HEK293 (cell line): ENCODE measurements around the gene MRPS27.

Experiments
- CTCF ChIA-PET: fragments of 350-600 bp; formaldehyde crosslinking; extraction: SDS; loops from one replicate; lab custom pipeline; 2021; ENCODE audit warnings: antibody characterized with exemption; lab: Yijun Ruan, JAX
- POLR2A ChIA-PET: fragments of 300-600 bp; formaldehyde crosslinking; extraction: SDS; loops from one replicate; lab custom pipeline; 2020; ENCODE audit warnings: antibody characterized with exemption, inconsistent platforms; lab: Yijun Ruan, JAX
- H3K27ac ChIP-seq: fragments of 200-500 bp; sonication (Bioruptor generic); 2 replicates; pipeline ENCODE4 v1.5.1; 2014; ENCODE audit warnings: low read depth, low read length, control low read depth, inconsistent platforms; ENCODE audit errors: extremely low read depth
- H3K36me3 ChIP-seq, 2 experiments: fragments of 200-500 bp in 1 of 2; sonication (Bioruptor generic) in 1 of 2; 1 replicate in 1 of 2; 2 replicates in 1 of 2; pipeline ENCODE4 v1.5.1; 2014 to 2017; ENCODE audit warnings: inconsistent platforms in 2 of 2, low read length in 2 of 2; ENCODE audit not compliant: control insufficient read depth in 2 of 2, insufficient read depth in 1 of 2
- H3K4me1 ChIP-seq: fragments of 200-500 bp; sonication (Bioruptor generic); 2 replicates; pipeline ENCODE4 v1.5.1; 2014; ENCODE audit warnings: mild to moderate bottlenecking, low read length, inconsistent platforms; ENCODE audit not compliant: control insufficient read depth, insufficient read depth
- H3K4me3 ChIP-seq: 2 replicates; pipeline ENCODE4 v1.5.1; 2011; ENCODE audit warnings: low read depth, mild to moderate bottlenecking, control low read depth, low read length, moderate library complexity
- H3K9me3 ChIP-seq: fragments of 200-500 bp; sonication (Bioruptor generic); 2 replicates; pipeline ENCODE4 v1.5.1; 2014; ENCODE audit warnings: low read depth, low read length, inconsistent platforms; ENCODE audit not compliant: control insufficient read depth, insufficient read depth
- CTCF ChIP-seq: fragments of 450-650 bp; formaldehyde crosslinking; IDR thresholded peaks from 2 replicates; pipeline ENCODE4 v1.5.1; 2016; ENCODE audit warnings: missing biosample characterization, missing genetic modification characterization
- HOXA7 ChIP-seq: sonication (generic); formaldehyde crosslinking; IDR thresholded peaks from 2 replicates; pipeline ENCODE4 v1.8.1; 2022; ENCODE audit warnings: missing genetic modification reagents, borderline replicate concordance
- IKZF3 ChIP-seq: fragments of 450-650 bp; IDR thresholded peaks from 2 replicates; pipeline ENCODE4 v1.5.0; 2018; ENCODE audit warnings: missing biosample characterization, mild to moderate bottlenecking, missing genetic modification characterization, moderate library complexity
- PRDM10 ChIP-seq: fragments of 450-650 bp; formaldehyde crosslinking; IDR thresholded peaks from 2 replicates; pipeline ENCODE4 v1.5.1; 2016; ENCODE audit warnings: missing biosample characterization, missing genetic modification characterization
- SCRT2 ChIP-seq: fragments of 450-650 bp; formaldehyde crosslinking; IDR thresholded peaks from 2 replicates; pipeline ENCODE4 v1.5.1; 2016; ENCODE audit warnings: missing biosample characterization, missing genetic modification characterization
- ZBTB17 ChIP-seq: fragments of 450-650 bp; formaldehyde crosslinking; IDR thresholded peaks from 2 replicates; pipeline ENCODE4 v1.5.1; 2016; ENCODE audit warnings: missing biosample characterization, missing genetic modification characterization
- ZBTB6 ChIP-seq: fragments of 450-650 bp; formaldehyde crosslinking; IDR thresholded peaks from 2 replicates; pipeline ENCODE4 v1.5.1; 2017; ENCODE audit warnings: missing biosample characterization, missing genetic modification characterization
- ZNF16 ChIP-seq: fragments of 450-650 bp; formaldehyde crosslinking; IDR thresholded peaks from 2 replicates; pipeline ENCODE4 v1.5.1; 2016; ENCODE audit warnings: low read depth, missing biosample characterization, missing genetic modification characterization
- ZNF335 ChIP-seq: fragments of 450-650 bp; formaldehyde crosslinking; conservative IDR thresholded peaks from 2 replicates; pipeline ENCODE4 v1.5.1; 2016; ENCODE audit warnings: missing biosample characterization, missing genetic modification characterization
- TF ChIP-seq, protein P1 (sequence below): fragments of 450-650 bp; formaldehyde crosslinking; IDR thresholded peaks from 2 replicates; pipeline ENCODE4 v1.5.0; 2017; ENCODE audit warnings: missing biosample characterization, missing genetic modification characterization, borderline replicate concordance
- TF ChIP-seq, protein P2 (sequence below): fragments of 450-650 bp; formaldehyde crosslinking; IDR thresholded peaks from 2 replicates; pipeline ENCODE4 v1.5.1; 2016; ENCODE audit warnings: missing biosample characterization, missing genetic modification characterization

Gene MRPS27

GRCh38 chr5:72337159-72337558 is 17.1 kb upstream of the MRPS27 start (continued):
- TF ChIP-seq, protein P1, sequence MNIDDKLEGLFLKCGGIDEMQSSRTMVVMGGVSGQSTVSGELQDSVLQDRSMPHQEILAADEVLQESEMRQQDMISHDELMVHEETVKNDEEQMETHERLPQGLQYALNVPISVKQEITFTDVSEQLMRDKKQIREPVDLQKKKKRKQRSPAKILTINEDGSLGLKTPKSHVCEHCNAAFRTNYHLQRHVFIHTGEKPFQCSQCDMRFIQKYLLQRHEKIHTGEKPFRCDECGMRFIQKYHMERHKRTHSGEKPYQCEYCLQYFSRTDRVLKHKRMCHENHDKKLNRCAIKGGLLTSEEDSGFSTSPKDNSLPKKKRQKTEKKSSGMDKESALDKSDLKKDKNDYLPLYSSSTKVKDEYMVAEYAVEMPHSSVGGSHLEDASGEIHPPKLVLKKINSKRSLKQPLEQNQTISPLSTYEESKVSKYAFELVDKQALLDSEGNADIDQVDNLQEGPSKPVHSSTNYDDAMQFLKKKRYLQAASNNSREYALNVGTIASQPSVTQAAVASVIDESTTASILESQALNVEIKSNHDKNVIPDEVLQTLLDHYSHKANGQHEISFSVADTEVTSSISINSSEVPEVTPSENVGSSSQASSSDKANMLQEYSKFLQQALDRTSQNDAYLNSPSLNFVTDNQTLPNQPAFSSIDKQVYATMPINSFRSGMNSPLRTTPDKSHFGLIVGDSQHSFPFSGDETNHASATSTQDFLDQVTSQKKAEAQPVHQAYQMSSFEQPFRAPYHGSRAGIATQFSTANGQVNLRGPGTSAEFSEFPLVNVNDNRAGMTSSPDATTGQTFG (tag by site-specific recombination): no peak

DNA sequence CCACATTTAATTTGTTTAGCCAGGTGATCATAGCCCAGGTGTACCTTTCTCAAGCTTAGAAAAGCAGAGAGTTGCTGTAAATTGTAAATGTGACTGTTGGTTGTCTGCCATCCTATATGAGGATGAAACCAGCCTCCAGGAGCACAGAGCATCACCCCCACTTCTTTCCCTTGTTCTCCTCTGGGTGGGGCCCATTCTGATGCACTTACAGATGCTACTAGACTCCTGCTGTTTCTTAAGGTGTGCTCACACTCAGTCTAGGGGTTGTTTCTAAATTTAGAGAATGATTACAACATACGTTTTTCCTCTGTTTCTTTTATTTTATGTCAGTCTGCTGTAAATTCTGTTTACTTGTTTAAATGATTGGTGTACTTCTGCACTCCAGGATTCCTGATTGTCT is 10.7 kb upstream of the MRPS27 start:
- ChIA-PET POLR2A (no interaction called here), CTCF (no interaction called here)
- Histone ChIP-seq H3K9me3 (no peaks in the 10 kb centered on the region), H3K4me3 (no peak overlapping the region), H3K36me3 (peaks cover 16 to 74% of the 10 kb centered on the region in 2 experiments), H3K4me1 (no peaks in the 10 kb centered on the region), H3K27ac (no peak overlapping the region)
- TF ChIP-seq, protein P2, sequence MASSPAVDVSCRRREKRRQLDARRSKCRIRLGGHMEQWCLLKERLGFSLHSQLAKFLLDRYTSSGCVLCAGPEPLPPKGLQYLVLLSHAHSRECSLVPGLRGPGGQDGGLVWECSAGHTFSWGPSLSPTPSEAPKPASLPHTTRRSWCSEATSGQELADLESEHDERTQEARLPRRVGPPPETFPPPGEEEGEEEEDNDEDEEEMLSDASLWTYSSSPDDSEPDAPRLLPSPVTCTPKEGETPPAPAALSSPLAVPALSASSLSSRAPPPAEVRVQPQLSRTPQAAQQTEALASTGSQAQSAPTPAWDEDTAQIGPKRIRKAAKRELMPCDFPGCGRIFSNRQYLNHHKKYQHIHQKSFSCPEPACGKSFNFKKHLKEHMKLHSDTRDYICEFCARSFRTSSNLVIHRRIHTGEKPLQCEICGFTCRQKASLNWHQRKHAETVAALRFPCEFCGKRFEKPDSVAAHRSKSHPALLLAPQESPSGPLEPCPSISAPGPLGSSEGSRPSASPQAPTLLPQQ (tag by site-specific recombination): peak; percentile 56; the same call in 1 of the 2 replicates
- no peak for TF ChIP-seq PRDM10

DNA sequence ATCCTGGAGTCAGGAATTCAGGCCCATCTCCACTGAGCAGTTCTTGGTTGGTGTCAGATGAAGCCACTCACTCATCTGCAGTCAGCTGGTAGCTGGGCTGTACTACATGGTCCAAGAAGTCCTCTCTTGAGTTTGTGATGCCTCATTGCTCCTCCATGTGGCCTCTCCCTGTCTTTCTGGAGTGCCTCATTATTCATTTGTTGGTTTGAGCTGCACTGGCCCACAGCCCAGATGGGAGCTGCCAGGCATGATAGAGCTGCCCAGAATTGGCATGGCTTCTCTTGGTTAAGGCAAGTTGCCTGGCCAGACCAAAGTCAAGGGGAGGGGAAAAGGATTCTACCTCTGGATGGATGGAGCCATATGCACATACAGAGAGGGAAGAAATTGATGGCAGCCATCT is 8.1 kb upstream of the MRPS27 start:
- H3K9me3 ChIP-seq: no peaks in the 10 kb centered on the region
- TF ChIP-seq ZBTB17 (peak; percentile 69), CTCF (0 out of 2 replicates have a peak, but pooled peaks have one; percentile 8), IKZF3 (tag by site-specific recombination) (no peak), ZNF16 (tag by site-specific recombination) (no peak), PRDM10 (peak; percentile 98), HOXA7 (CRISPR knock-in tag) (no peak), ZNF335 (tag by site-specific recombination) (peak; percentile 52), ZBTB6 (peak; percentile 64; the same call in 1 of the 2 replicates), SCRT2 (tag by site-specific recombination) (0 out of 2 replicates have a peak, but pooled peaks have one; percentile 18)
- H3K27ac ChIP-seq: no peak overlapping the region
- no peak overlapping the region for H3K4me3 ChIP-seq
- no peaks in the 10 kb centered on the region for H3K4me1 ChIP-seq
- POLR2A ChIA-PET: interaction anchor here (2.0 kb wide), 1 partner anchor 8 kb away, joined by 6 read pairs; the partner anchor contains the start of genes MRPS27 and PTCD2
- CTCF ChIA-PET: interaction anchor here (0.6 kb wide), 1 partner anchor 372 kb away, joined by 4 read pairs; no protein-coding TSS in a partner anchor
- peaks cover 24 to 87% of the 10 kb centered on the region in 2 experiments for H3K36me3 ChIP-seq
